Measurements from ENCODE around the gene GORASP2. TPM values are rescaled to one million over a fixed set of nuclear protein-coding genes. Genes with fewer than 3 reads are reported as not detected.
A peak's percentile ranks its signal among the peaks of the same experiment; 100 is the strongest.

GORASP2 gene
- total RNA-seq, 1 donor from 2014 or later, result 67.1 TPM

DNA sequence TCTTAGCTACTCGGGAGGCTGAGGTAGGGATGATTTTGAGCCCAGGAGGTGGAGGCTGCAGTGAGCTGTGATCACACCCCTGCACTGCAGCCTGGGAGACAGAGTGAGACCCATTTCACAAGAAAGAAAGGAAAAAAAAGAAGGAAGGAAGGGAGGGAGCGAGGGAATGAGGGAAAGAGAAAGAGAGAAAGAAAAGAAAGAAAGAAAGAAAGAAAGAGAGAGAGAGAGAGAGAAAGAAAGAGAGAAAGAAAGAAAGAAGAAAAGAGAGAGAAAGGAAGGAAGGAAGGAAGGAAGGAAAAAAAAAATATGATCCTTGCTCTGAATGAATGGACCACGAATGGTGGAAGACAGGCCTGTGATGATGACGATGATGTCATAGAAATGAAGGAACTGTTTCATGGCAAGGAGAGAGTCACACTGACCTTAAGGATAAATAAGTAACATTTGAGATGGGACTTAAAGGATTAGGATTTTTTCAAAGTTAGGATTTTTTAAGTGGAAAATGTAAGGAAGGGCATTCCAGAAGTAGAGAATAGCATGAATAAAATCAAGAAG is 2.2 kb upstream of the GORASP2 start:
- no peaks in the 10 kb centered on the region for H3K27me3 ChIP-seq
- Mint-ChIP-seq H3K4me3 (no peak overlapping the region), H3K27ac (no peak overlapping the region), H3K27me3 (ENCODE audit: insufficient read depth, low read depth) (peaks cover 2% of the 10 kb centered on the region), H3K9me3 (peaks cover 12% of the 10 kb centered on the region), H3K36me3 (no peaks in the 10 kb centered on the region), H3K4me1 (peaks cover 23% of the 10 kb centered on the region)
- no peak for DNase-seq (ENCODE audit: low spot score)
- H3K27ac ChIP-seq, result no peak overlapping the region
- H3K4me1 ChIP-seq, result peaks cover 25% of the 10 kb centered on the region
- peaks cover 35% of the 10 kb centered on the region for H3K79me2 ChIP-seq (ENCODE audit: low read depth)
- no peak for TF ChIP-seq CTCF (IDR thresholded peaks at IDR 0.05)
- TF ChIP-seq EZH2phosphoT487 (IDR thresholded peaks at IDR 0.05), result no peak
- TF ChIP-seq EZH2 (IDR thresholded peaks at IDR 0.05), result no peak
- H3K4me2 ChIP-seq, result no peak overlapping the region
- H3K36me3 ChIP-seq, result no peaks in the 10 kb centered on the region
- no peak overlapping the region for H3K4me3 ChIP-seq
- no peak overlapping the region for H2AFZ ChIP-seq (replicated peaks)
- H3F3A ChIP-seq (ENCODE audit: low read depth), result peaks cover 17% of the 10 kb centered on the region
- H3K9me3 ChIP-seq (ENCODE audit: low read depth), result no peaks in the 10 kb centered on the region
- no peak overlapping the region for H3K9ac ChIP-seq
- peaks cover 21% of the 10 kb centered on the region for H4K20me1 ChIP-seq (ENCODE audit: low read depth)

DNA sequence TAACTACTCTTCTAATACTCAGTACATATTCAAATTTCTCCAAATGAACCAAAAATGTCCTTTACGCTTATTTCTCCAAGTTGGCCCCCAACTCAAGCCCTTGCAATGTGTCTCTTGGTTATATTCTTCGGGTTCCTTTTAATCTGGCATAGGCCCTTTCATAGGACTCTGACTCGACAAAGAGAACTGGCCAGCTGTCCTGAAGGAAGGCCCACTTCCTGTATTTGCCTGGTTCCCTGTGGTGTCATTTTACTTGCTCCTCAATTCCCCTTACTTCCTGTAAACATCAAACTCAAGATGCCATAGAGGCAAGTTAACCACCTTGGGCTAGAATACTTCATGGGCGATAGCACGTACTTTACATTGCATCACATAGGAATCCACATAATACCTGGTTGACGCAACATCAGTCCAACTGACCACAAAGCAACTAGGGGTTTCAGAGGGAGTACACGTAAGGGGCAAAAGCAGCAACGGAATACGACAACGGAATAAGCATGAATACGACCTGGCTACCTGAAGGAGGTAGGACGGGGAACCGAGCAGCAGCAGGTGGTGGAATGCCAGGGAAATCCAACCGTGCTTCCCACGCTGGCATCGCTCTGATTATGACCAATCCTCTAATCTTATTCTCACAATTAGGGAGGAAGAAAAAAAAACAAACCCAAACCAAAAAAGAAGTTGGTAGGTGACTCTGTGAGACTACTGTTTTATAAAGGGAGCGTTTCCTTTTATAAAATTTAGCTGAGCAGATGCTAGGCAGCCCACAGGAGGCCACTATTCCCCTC is 823 bp upstream of the GORASP2 start:
- peaks cover 27% of the 10 kb centered on the region for H3K4me1 Mint-ChIP-seq
- Histone ChIP-seq H3K36me3 (no peaks in the 10 kb centered on the region), H3K27me3 (no peaks in the 10 kb centered on the region), H3F3A (ENCODE audit: low read depth) (peaks cover 23% of the 10 kb centered on the region), H3K27ac (peak overlapping the region; percentile 42), H2AFZ (replicated peaks) (peak overlapping the region; percentile 31), H3K4me2 (peak overlapping the region; percentile 70), H3K79me2 (ENCODE audit: low read depth) (peaks cover 49% of the 10 kb centered on the region), H4K20me1 (ENCODE audit: low read depth) (peaks cover 35% of the 10 kb centered on the region), H3K4me3 (peak overlapping the region; percentile 37), H3K9ac (no peak overlapping the region), H3K9me3 (ENCODE audit: low read depth) (no peaks in the 10 kb centered on the region), H3K4me1 (peaks cover 29% of the 10 kb centered on the region)
- no peak for TF ChIP-seq EZH2phosphoT487 (IDR thresholded peaks at IDR 0.05)
- TF ChIP-seq CTCF (IDR thresholded peaks at IDR 0.05), result no peak
- TF ChIP-seq EZH2 (IDR thresholded peaks at IDR 0.05), result no peak
- peaks cover 2% of the 10 kb centered on the region for H3K27me3 Mint-ChIP-seq (ENCODE audit: insufficient read depth, low read depth)
- H3K36me3 Mint-ChIP-seq, result peaks cover 2% of the 10 kb centered on the region
- peak; percentile 31 for DNase-seq (ENCODE audit: low spot score)
- H3K27ac Mint-ChIP-seq, result peak overlapping the region; percentile 29
- peaks cover 7% of the 10 kb centered on the region for H3K9me3 Mint-ChIP-seq
- H3K4me3 Mint-ChIP-seq, result peak overlapping the region; percentile 79

GRCh38 chr2:170929686-170930050 is 615 bp downstream of the GORASP2 start:
- Mint-ChIP-seq H3K4me3 (peak overlapping the region; percentile 91), H3K27me3 (ENCODE audit: insufficient read depth, low read depth) (peaks cover 2% of the 10 kb centered on the region), H3K9me3 (peaks cover 7% of the 10 kb centered on the region), H3K27ac (peak overlapping the region; percentile 78), H3K4me1 (peaks cover 27% of the 10 kb centered on the region), H3K36me3 (peaks cover 2% of the 10 kb centered on the region)
- Histone ChIP-seq H3F3A (ENCODE audit: low read depth) (peaks cover 24% of the 10 kb centered on the region), H3K9ac (peak overlapping the region; percentile 72), H3K27me3 (no peaks in the 10 kb centered on the region), H2AFZ (replicated peaks) (peak overlapping the region; percentile 75), H3K4me3 (peak overlapping the region; percentile 73), H3K9me3 (ENCODE audit: low read depth) (no peaks in the 10 kb centered on the region), H3K27ac (peak overlapping the region; percentile 87), H3K79me2 (ENCODE audit: low read depth) (peaks cover 63% of the 10 kb centered on the region), H3K4me1 (peaks cover 29% of the 10 kb centered on the region), H4K20me1 (ENCODE audit: low read depth) (peaks cover 49% of the 10 kb centered on the region), H3K4me2 (peak overlapping the region; percentile 87), H3K36me3 (no peaks in the 10 kb centered on the region)
- TF ChIP-seq CTCF (IDR thresholded peaks at IDR 0.05) (no peak), EZH2phosphoT487 (IDR thresholded peaks at IDR 0.05) (no peak), EZH2 (IDR thresholded peaks at IDR 0.05) (no peak)
- DNase-seq (ENCODE audit: low spot score), result peak; percentile 89

All from neural progenitor cell (in vitro differentiated cells).